WTC11 (cell line): Measurements from ENCODE around the gene CDK8. TPM values are rescaled to one million over a fixed set of nuclear protein-coding genes. Genes with fewer than 3 reads are reported as not detected.

Experiments used
- ATAC-seq: fragments of 200-7000 bp; cut with Tn5 transposase; 2 replicates; pipeline ENCODE4 v1.10.0; 2021; ENCODE audit warnings: mild to moderate bottlenecking, moderate library complexity
- CTCF ChIA-PET: fragments of 300-600 bp; sonication (Branson Sonifier 250); formaldehyde crosslinking; loops from one replicate; lab custom pipeline; 2021; ENCODE audit warnings: antibody characterized with exemption; lab: Charles Lee
- POLR2A ChIA-PET: fragments of 350-600 bp; sonication (Branson Sonifier 250); formaldehyde crosslinking; loops from one replicate; lab custom pipeline; 2021; ENCODE audit warnings: antibody characterized with exemption; lab: Charles Lee
- DNase-seq: peaks from one replicate; pipeline ENCODE4 v3.0.0; 2021; ENCODE audit warnings: low spot score
- H3K27ac Mint-ChIP-seq: 2 replicates; pipeline ENCODE4 v1.8.0; 2021; ENCODE audit warnings: mixed read lengths
- H3K27me3 Mint-ChIP-seq: 2 replicates; pipeline ENCODE4 v1.8.0; 2021; ENCODE audit warnings: low read depth, mild to moderate bottlenecking, moderate library complexity, mixed read lengths
- H3K36me3 Mint-ChIP-seq: 2 replicates; pipeline ENCODE4 v1.8.0; 2021; ENCODE audit warnings: mixed read lengths
- H3K4me1 Mint-ChIP-seq: 2 replicates; pipeline ENCODE4 v1.8.0; 2022; ENCODE audit warnings: mixed read lengths
- H3K4me3 Mint-ChIP-seq: 2 replicates; pipeline ENCODE4 v1.8.0; 2021; ENCODE audit warnings: mild to moderate bottlenecking, moderate library complexity, mixed read lengths
- H3K9me3 Mint-ChIP-seq: 2 replicates; pipeline ENCODE4 v1.8.0; 2021; ENCODE audit warnings: mixed read lengths
- E2F1 ChIP-seq: sonication (generic); formaldehyde crosslinking; IDR thresholded peaks from 2 replicates; pipeline ENCODE4 v1.8.0; 2022; ENCODE audit warnings: mild to moderate bottlenecking, missing genetic modification reagents
- FOXP4 ChIP-seq: sonication (generic); formaldehyde crosslinking; IDR thresholded peaks from 2 replicates; pipeline ENCODE4 v1.8.0; 2022; ENCODE audit warnings: mild to moderate bottlenecking, missing genetic modification reagents
- GABPB1 ChIP-seq: sonication (generic); formaldehyde crosslinking; IDR thresholded peaks from 2 replicates; pipeline ENCODE4 v1.8.1; 2023; ENCODE audit warnings: mild to moderate bottlenecking, missing genetic modification reagents
- HMGA2 ChIP-seq: fragments of 250-450 bp; sonication (Bioruptor Pico); IDR thresholded peaks from 2 replicates; pipeline ENCODE4 v1.4.0; 2021; ENCODE audit warnings: mild to moderate bottlenecking, moderate library complexity
- JUN ChIP-seq: sonication (generic); formaldehyde crosslinking; IDR thresholded peaks from 2 replicates; pipeline ENCODE4 v1.8.0; 2023; ENCODE audit warnings: mild to moderate bottlenecking, missing genetic modification reagents
- KAT7 ChIP-seq: sonication (generic); formaldehyde crosslinking; IDR thresholded peaks from 2 replicates; pipeline ENCODE4 v1.8.1; 2023; ENCODE audit warnings: missing genetic modification reagents, mild to moderate bottlenecking, borderline replicate concordance
- MYBL2 ChIP-seq: sonication (generic); formaldehyde crosslinking; IDR thresholded peaks from 2 replicates; pipeline ENCODE4 v1.8.1; 2023; ENCODE audit warnings: mild to moderate bottlenecking, moderate library complexity, missing genetic modification reagents
- NFE2L1 ChIP-seq: sonication (generic); formaldehyde crosslinking; IDR thresholded peaks from 2 replicates; pipeline ENCODE4 v1.8.1; 2023; ENCODE audit warnings: missing genetic modification reagents
- NR2C2 ChIP-seq: sonication (generic); formaldehyde crosslinking; IDR thresholded peaks from 2 replicates; pipeline ENCODE4 v1.8.0; 2022; ENCODE audit warnings: mild to moderate bottlenecking, missing genetic modification reagents
- OVOL2 ChIP-seq: fragments of 250-450 bp; sonication (Bioruptor Pico); IDR thresholded peaks from 2 replicates; pipeline ENCODE4 v1.9.0; 2021; ENCODE audit warnings: mild to moderate bottlenecking, borderline replicate concordance
- PRDM15 ChIP-seq: sonication (generic); formaldehyde crosslinking; IDR thresholded peaks from 2 replicates; pipeline ENCODE4 v1.8.0; 2022; ENCODE audit warnings: missing genetic modification reagents
- PREB ChIP-seq: sonication (generic); formaldehyde crosslinking; IDR thresholded peaks from 2 replicates; pipeline ENCODE4 v1.8.1; 2022; ENCODE audit warnings: mild to moderate bottlenecking, missing genetic modification reagents, moderate library complexity, borderline replicate concordance
- TEAD1 ChIP-seq: sonication (generic); formaldehyde crosslinking; IDR thresholded peaks from 2 replicates; pipeline ENCODE4 v1.8.0; 2022; ENCODE audit warnings: mild to moderate bottlenecking, missing genetic modification reagents
- TEAD4 ChIP-seq: sonication (generic); formaldehyde crosslinking; IDR thresholded peaks from 2 replicates; pipeline ENCODE4 v1.8.0; 2022; ENCODE audit warnings: mild to moderate bottlenecking, missing genetic modification reagents
- USF2 ChIP-seq: sonication (generic); formaldehyde crosslinking; IDR thresholded peaks from 2 replicates; pipeline ENCODE4 v1.8.1; 2023; ENCODE audit warnings: mild to moderate bottlenecking, missing genetic modification reagents, moderate library complexity
- ZMAT4 ChIP-seq: fragments of 250-450 bp; sonication (Bioruptor Pico); IDR thresholded peaks from 2 replicates; pipeline ENCODE4 v1.9.0; 2021; ENCODE audit warnings: mild to moderate bottlenecking
- ZNF263 ChIP-seq: sonication (generic); formaldehyde crosslinking; IDR thresholded peaks from 2 replicates; pipeline ENCODE4 v1.8.1; 2022; ENCODE audit warnings: low read depth, mild to moderate bottlenecking, moderate library complexity, missing genetic modification reagents
- ZNF512 ChIP-seq: sonication (generic); formaldehyde crosslinking; IDR thresholded peaks from 2 replicates; pipeline ENCODE4 v1.8.1; 2022; ENCODE audit warnings: missing genetic modification reagents, borderline replicate concordance
- total RNA-seq: library from RNA; stranded (reverse); gene quantifications from 3 replicates; pipeline ENCODE4 v1.2.3, GENCODE V29; 2021

CDK8 gene
- total RNA-seq, 1 experiment from 2014 or later: 21.4 TPM

GRCh38 chr13:26307701-26308100 lies 53.8 kb downstream of the CDK8 start:
- DNase-seq: no peak
- no peak for TF ChIP-seq GABPB1 (CRISPR knock-in tag)
- no peak for TF ChIP-seq FOXP4 (CRISPR knock-in tag)
- TF ChIP-seq TEAD4 (CRISPR knock-in tag): no peak
- TF ChIP-seq OVOL2 (CRISPR knock-in tag): no peak
- TF ChIP-seq USF2: no peak
- TF ChIP-seq ZNF512 (CRISPR knock-in tag): no peak
- TF ChIP-seq NFE2L1 (CRISPR knock-in tag): no peak
- TF ChIP-seq MYBL2 (CRISPR knock-in tag): no peak
- no peak for TF ChIP-seq PRDM15
- no peak for TF ChIP-seq TEAD1
- no peak for TF ChIP-seq JUN (CRISPR knock-in tag)
- no peak for TF ChIP-seq ZMAT4 (CRISPR knock-in tag)
- no peak for TF ChIP-seq E2F1 (CRISPR knock-in tag)
- TF ChIP-seq PREB: no peak
- TF ChIP-seq ZNF263 (CRISPR knock-in tag): no peak
- no peak for TF ChIP-seq KAT7
- TF ChIP-seq HMGA2 (CRISPR knock-in tag): no peak
- no peak for TF ChIP-seq NR2C2 (CRISPR knock-in tag)
- TF ChIP-seq, all 79 proteins: peak for 0
- H3K4me1 Mint-ChIP-seq: peaks cover 15% of the 10 kb centered on the region
- ChIA-PET POLR2A (no interaction called here), CTCF (no interaction called here)
- H3K27ac Mint-ChIP-seq: no peak overlapping the region
- no peak for ATAC-seq
- no peaks in the 10 kb centered on the region for H3K27me3 Mint-ChIP-seq
- H3K36me3 Mint-ChIP-seq: peaks cover 8% of the 10 kb centered on the region; the same call in 1 of the 2 replicates
- no peak overlapping the region for H3K4me3 Mint-ChIP-seq
- H3K9me3 Mint-ChIP-seq: peaks cover 14% of the 10 kb centered on the region
